ENCODE data around the gene RBFOX2.
"Not testable (repeated sequence)": the region's sequence is repeated elsewhere in the genome, so short reads cannot be mapped to it uniquely, and the experiment has no call there.

The RBFOX2 gene

DNA sequence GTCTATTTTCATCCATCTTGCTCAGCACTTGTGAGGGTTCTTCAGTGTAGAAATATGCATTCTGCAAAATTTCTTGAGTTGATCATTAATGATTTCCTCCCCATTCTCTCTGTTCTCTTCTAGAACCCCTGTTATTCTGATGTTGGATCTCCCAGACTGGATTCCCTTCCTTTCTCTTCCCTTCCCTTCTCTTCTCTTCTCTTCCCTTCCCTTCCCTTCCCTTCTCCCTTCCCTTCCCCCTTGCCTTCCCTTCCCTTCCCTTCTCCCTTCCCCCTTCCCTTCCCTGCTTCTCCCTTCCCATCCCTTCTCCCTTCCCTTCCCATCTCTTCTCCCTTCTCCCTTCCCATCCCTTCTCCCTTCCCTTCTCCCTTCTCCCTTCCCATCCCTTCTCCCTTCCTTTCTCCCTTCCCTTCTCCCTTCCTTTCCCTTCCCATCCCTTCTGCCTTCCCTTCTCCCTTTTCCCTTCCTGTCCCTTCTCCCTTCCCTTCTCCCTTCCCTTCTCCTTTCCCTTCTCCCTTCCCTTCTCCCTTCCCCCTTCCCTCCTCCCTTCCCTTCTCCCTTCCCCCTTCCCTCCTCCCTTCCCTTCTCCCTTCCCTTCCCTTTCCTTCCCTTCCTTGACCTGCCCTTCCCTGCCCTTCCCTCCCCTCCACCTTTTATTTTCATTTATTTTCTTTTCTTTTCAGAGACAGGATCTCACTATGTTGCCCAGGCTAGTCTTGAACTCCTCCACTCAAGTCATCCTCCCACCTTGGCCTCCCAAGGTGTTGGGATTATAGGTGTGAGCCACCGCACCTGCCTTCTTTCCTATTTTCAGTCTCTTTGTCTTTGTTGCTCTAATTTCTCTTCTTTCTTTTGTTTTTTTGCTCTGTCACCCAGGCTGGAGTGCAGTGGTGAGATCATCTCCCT is 24.9 kb upstream of the RBFOX2 start:
- TF ChIP-seq, protein P1, sequence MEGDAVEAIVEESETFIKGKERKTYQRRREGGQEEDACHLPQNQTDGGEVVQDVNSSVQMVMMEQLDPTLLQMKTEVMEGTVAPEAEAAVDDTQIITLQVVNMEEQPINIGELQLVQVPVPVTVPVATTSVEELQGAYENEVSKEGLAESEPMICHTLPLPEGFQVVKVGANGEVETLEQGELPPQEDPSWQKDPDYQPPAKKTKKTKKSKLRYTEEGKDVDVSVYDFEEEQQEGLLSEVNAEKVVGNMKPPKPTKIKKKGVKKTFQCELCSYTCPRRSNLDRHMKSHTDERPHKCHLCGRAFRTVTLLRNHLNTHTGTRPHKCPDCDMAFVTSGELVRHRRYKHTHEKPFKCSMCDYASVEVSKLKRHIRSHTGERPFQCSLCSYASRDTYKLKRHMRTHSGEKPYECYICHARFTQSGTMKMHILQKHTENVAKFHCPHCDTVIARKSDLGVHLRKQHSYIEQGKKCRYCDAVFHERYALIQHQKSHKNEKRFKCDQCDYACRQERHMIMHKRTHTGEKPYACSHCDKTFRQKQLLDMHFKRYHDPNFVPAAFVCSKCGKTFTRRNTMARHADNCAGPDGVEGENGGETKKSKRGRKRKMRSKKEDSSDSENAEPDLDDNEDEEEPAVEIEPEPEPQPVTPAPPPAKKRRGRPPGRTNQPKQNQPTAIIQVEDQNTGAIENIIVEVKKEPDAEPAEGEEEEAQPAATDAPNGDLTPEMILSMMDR (IDR thresholded peaks at IDR 0.05; ENCODE audit: low read depth, low read length): no peak
- DNase-seq (ENCODE audit: extremely low read depth, low read depth): no peak

- no peak for DNase-seq (ENCODE audit: extremely low read depth, low read depth)
- TF ChIP-seq, protein P1 (IDR thresholded peaks at IDR 0.05; ENCODE audit: low read depth, low read length): no peak
Measured at GRCh38 chr22:36052505-36052941, 23.9 kb upstream of the RBFOX2 start.

GRCh38 chr22:36049678-36049997 is 21.0 kb upstream of the RBFOX2 start:
- no peak for DNase-seq (ENCODE audit: extremely low read depth, low read depth)
- TF ChIP-seq, protein P1 (IDR thresholded peaks at IDR 0.05; ENCODE audit: low read depth, low read length): no peak

- DNase-seq (ENCODE audit: extremely low read depth, low read depth): no peak
- TF ChIP-seq, protein P1 (IDR thresholded peaks at IDR 0.05; ENCODE audit: low read depth, low read length): no peak
Measured at GRCh38 chr22:36048911-36049677, 20.5 kb upstream of the RBFOX2 start.

- DNase-seq (ENCODE audit: extremely low read depth, low read depth): not testable (repeated sequence)
Measured at GRCh38 chr22:36044517-36044916, 15.9 kb upstream of the RBFOX2 start.

DNA sequence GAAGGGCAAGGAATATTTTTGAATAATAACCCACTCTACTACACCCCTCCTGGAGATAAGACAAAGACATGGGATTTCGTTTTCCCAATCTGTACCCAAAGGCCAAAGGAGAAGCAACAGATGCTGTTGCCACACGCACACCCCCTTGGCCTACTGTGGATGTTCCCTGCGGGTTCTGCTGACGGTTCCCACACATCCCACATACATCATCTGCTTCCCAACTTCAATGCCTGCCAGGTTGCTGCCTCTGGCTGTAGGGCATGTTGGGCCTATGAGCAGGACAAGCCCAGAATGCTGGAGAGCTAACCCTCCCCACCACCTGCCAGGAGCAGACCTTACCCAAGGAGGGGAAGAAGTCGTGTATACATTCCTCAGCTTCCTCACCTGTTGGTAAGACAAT is 13.6 kb upstream of the RBFOX2 start:
- DNase-seq (ENCODE audit: extremely low read depth, low read depth): no peak
- TF ChIP-seq, protein P1 (IDR thresholded peaks at IDR 0.05; ENCODE audit: low read depth, low read length): no peak

- DNase-seq (ENCODE audit: extremely low read depth, low read depth): no peak
- TF ChIP-seq, protein P1 (IDR thresholded peaks at IDR 0.05; ENCODE audit: low read depth, low read length): no peak
Measured at GRCh38 chr22:36039125-36039524, 10.5 kb upstream of the RBFOX2 start.

Measured in AG09319 (cell line).